ENCODE measurements around the gene SLC1A1.

The SLC1A1 gene

DNA sequence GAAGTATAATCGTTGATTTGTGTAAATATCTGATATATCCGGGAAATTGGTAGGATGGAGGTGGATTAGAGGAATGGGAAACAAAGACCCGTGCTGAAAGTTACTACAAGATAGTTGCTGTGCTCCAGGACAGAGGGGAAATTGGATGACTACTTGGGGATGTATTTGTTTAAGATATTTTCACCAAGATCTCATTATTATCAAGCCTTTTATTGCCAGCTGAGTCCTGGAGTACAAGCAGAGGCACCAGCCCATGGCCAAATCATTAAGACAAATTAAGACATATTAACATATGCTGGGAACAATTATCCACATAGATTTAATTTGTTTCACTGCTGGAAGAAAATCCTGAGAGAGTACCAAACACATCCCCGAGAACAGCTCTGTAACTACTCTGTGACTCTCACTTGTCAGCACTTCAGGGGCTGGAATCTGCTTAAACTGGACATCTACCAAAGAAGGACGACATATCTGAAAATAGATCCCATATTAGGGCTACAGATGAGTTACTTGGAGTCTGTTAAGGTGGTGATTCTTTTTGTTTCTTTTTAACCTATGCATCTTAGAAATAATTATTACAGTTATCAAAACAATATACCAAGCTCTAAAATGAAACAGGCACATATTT lies 68.2 kb downstream of the SLC1A1 start:
- H4K91ac ChIP-seq (ENCODE audit: low read length) = no peak overlapping the region
- H3K18ac ChIP-seq (ENCODE audit: low read depth in 1 of 2, low read length in 2 of 2) = no peak overlapping the region
- H3K27ac ChIP-seq (ENCODE audit: low read length, poor library complexity, severe bottlenecking) = no peak overlapping the region
- no peak overlapping the region for H2BK12ac ChIP-seq (ENCODE audit: low read length in 2 of 2)
- no peaks in the 10 kb centered on the region for H3K27me3 ChIP-seq (ENCODE audit: control insufficient read depth in 1 of 2, insufficient read depth in 1 of 2, low read length in 2 of 2)
- no peaks in the 10 kb centered on the region for H3K9me3 ChIP-seq (ENCODE audit: control insufficient read depth, low read length)
- no peak overlapping the region for H3K4me2 ChIP-seq (ENCODE audit: low read length, poor library complexity, severe bottlenecking)
- H3K4ac ChIP-seq (ENCODE audit: low read depth in 1 of 2, low read length in 2 of 2) = no peak overlapping the region
- no peak overlapping the region for H3K4me3 ChIP-seq (ENCODE audit: insufficient read depth in 1 of 2, low read depth in 1 of 2, low read length in 2 of 2)
- no peak overlapping the region for H2BK5ac ChIP-seq (ENCODE audit: low read depth, low read length, poor library complexity, severe bottlenecking)
- H3K14ac ChIP-seq (ENCODE audit: low read length in 2 of 2) = no peak overlapping the region
- H2BK120ac ChIP-seq (ENCODE audit: low read depth, low read length) = no peak overlapping the region
- no peak overlapping the region for H3K23ac ChIP-seq (ENCODE audit: low read length in 2 of 2)
- H2BK15ac ChIP-seq (ENCODE audit: low read depth, poor library complexity, severe bottlenecking) = no peak overlapping the region
- H3K4me1 ChIP-seq (ENCODE audit: control insufficient read depth, insufficient read depth, low read depth, low read length) = peaks cover 4% of the 10 kb centered on the region
- no peak overlapping the region for H4K8ac ChIP-seq (ENCODE audit: low read length)
- no peak overlapping the region for H2AK5ac ChIP-seq (ENCODE audit: low read length, severe bottlenecking)
- peaks cover 0 to 24% of the 10 kb centered on the region in 2 experiments for H3K36me3 ChIP-seq (ENCODE audit: control insufficient read depth in 1 of 2, insufficient read depth in 2 of 2, low read depth in 1 of 2, low read length in 2 of 2)
- 91% methylated on average over 4 of the region's 5 CpGs for whole genome bisulfite sequencing
- no peaks in the 10 kb centered on the region for H3K79me1 ChIP-seq (replicated peaks; ENCODE audit: low read length, poor library complexity, severe bottlenecking)
- H2AFZ ChIP-seq (ENCODE audit: low read depth, low read length) = no peak overlapping the region
- H3K9ac ChIP-seq (ENCODE audit: low read length) = no peak overlapping the region
- no peak for DNase-seq

DNA sequence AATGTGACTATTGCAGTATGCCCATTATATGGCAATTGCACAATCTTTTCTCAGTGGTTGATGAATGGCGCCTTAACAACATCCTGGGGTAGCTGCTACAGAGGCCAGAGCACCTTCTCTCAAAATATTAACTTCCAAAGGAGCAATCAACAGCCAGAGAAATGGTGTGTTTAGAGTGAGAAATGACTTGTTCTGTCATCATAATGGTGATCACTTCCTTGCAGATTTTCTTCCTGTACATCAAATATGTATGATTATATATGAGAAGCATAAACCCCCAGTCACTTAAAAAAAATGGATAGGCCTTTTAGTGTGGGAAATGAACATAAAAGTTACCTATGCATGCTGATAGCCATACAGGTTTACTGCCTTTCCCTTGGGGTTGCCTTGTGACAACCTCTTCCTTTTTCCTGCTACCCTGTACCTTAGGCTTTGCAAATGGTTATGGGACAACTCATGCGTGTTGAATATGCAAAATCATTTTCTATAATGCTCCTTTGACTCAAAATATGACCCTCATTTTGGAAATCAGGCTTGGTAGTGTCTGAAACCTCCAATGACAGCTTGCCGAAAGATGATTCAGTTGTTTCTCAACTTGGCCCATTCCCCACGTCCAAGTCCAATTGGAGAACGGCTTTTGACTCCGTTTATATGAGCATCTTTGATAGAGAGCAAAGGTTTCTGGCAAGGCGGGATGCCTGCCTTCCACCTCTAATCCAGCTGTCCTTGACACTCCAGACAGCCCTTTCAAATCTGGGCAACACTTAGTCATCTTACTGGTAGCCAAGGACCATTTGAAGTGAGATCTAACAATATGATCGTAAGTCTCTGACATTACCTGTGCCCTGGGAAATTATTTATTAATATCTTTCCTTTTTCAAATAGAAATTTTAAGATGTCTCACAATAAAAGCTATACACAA lies 69.3 kb downstream of the SLC1A1 start:
- H4K91ac ChIP-seq (ENCODE audit: low read length) = no peak overlapping the region
- no peak overlapping the region for H2BK5ac ChIP-seq (ENCODE audit: low read depth, low read length, poor library complexity, severe bottlenecking)
- no peak overlapping the region for H3K4ac ChIP-seq (ENCODE audit: low read depth in 1 of 2, low read length in 2 of 2)
- no peak overlapping the region for H3K9ac ChIP-seq (ENCODE audit: low read length)
- H3K4me2 ChIP-seq (ENCODE audit: low read length, poor library complexity, severe bottlenecking) = no peak overlapping the region
- H2BK15ac ChIP-seq (ENCODE audit: low read depth, poor library complexity, severe bottlenecking) = no peak overlapping the region
- no peak overlapping the region for H2BK120ac ChIP-seq (ENCODE audit: low read depth, low read length)
- no peak overlapping the region for H4K8ac ChIP-seq (ENCODE audit: low read length)
- H3K27me3 ChIP-seq (ENCODE audit: control insufficient read depth in 1 of 2, insufficient read depth in 1 of 2, low read length in 2 of 2) = no peaks in the 10 kb centered on the region
- 68% methylated on average over 6 of the region's 8 CpGs for WGBS
- H3K14ac ChIP-seq (ENCODE audit: low read length in 2 of 2) = no peak overlapping the region
- no peak overlapping the region for H3K4me3 ChIP-seq (ENCODE audit: insufficient read depth in 1 of 2, low read depth in 1 of 2, low read length in 2 of 2)
- H3K27ac ChIP-seq (ENCODE audit: low read length, poor library complexity, severe bottlenecking) = no peak overlapping the region
- H2AK5ac ChIP-seq (ENCODE audit: low read length, severe bottlenecking) = no peak overlapping the region
- no peak overlapping the region for H2AFZ ChIP-seq (ENCODE audit: low read depth, low read length)
- H3K36me3 ChIP-seq (ENCODE audit: control insufficient read depth in 1 of 2, insufficient read depth in 2 of 2, low read depth in 1 of 2, low read length in 2 of 2) = peaks cover 4 to 34% of the 10 kb centered on the region in 2 experiments
- no peak for DNase-seq
- H3K18ac ChIP-seq (ENCODE audit: low read depth in 1 of 2, low read length in 2 of 2) = no peak overlapping the region
- H3K4me1 ChIP-seq (ENCODE audit: control insufficient read depth, insufficient read depth, low read depth, low read length) = peaks cover 4% of the 10 kb centered on the region
- no peaks in the 10 kb centered on the region for H3K9me3 ChIP-seq (ENCODE audit: control insufficient read depth, low read length)
- no peaks in the 10 kb centered on the region for H3K79me1 ChIP-seq (replicated peaks; ENCODE audit: low read length, poor library complexity, severe bottlenecking)
- H3K23ac ChIP-seq (ENCODE audit: low read length in 2 of 2) = no peak overlapping the region
- H2BK12ac ChIP-seq (ENCODE audit: low read length in 2 of 2) = no peak overlapping the region

DNA sequence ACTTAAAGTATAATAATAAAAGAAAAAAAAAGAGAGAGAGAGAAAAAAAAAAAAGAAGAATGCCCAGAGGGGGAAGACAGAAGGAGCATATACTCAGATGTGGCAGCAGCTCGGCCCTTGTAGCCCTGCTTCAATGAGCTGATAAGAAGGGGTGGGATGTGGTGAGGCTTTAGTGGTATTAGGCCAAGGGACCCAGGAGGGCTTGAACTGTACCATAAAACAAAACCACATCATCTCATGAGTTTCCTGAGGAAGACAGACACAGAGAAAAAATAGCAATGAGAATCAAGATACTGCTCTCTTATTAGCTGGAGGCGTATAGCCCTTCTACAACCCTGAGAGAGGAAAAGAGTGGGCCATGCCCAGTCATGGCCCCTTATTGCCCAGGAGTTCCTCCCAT lies 72.8 kb downstream of the SLC1A1 start:
- H2AK5ac ChIP-seq (ENCODE audit: low read length, severe bottlenecking) = no peak overlapping the region

DNA sequence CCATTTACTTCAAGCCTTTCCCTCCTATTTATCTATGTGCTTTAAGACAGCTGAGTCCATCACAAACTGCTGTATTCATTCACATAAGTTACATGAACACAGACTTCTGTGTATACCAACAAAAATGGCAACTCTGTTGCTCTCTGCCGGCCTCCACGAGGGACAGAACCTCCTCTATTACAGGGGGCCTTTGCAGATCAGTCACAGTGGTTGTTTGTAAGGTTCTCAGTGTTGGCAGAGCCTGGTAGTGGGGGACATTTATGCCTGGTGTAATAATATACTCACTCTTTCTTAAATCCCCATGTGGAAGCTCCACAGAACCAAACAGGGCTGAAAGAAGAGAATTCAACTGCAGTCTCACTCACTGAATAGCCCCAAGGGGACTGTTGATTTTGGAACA lies 76.5 kb downstream of the SLC1A1 start:
- H2BK12ac ChIP-seq (ENCODE audit: low read length in 2 of 2) = no peak overlapping the region
- no peaks in the 10 kb centered on the region for H3K4me1 ChIP-seq (ENCODE audit: control insufficient read depth, insufficient read depth, low read depth, low read length)
- H3K4ac ChIP-seq (ENCODE audit: low read depth in 1 of 2, low read length in 2 of 2) = no peak overlapping the region
- H3K4me3 ChIP-seq (ENCODE audit: insufficient read depth in 1 of 2, low read depth in 1 of 2, low read length in 2 of 2) = no peak overlapping the region
- H3K4me2 ChIP-seq (ENCODE audit: low read length, poor library complexity, severe bottlenecking) = no peak overlapping the region
- H3K9ac ChIP-seq (ENCODE audit: low read length) = no peak overlapping the region
- no peak overlapping the region for H3K27ac ChIP-seq (ENCODE audit: low read length, poor library complexity, severe bottlenecking)
- peaks cover 8 to 75% of the 10 kb centered on the region in 2 experiments for H3K36me3 ChIP-seq (ENCODE audit: control insufficient read depth in 1 of 2, insufficient read depth in 2 of 2, low read depth in 1 of 2, low read length in 2 of 2)
- no peak overlapping the region for H2AK5ac ChIP-seq (ENCODE audit: low read length, severe bottlenecking)
- no peak overlapping the region for H2BK120ac ChIP-seq (ENCODE audit: low read depth, low read length)
- no peak overlapping the region for H4K8ac ChIP-seq (ENCODE audit: low read length)
- H3K23ac ChIP-seq (ENCODE audit: low read length in 2 of 2) = no peak overlapping the region
- H2AFZ ChIP-seq (ENCODE audit: low read depth, low read length) = no peak overlapping the region
- H3K9me3 ChIP-seq (ENCODE audit: control insufficient read depth, low read length) = no peaks in the 10 kb centered on the region
- no peak overlapping the region for H4K91ac ChIP-seq (ENCODE audit: low read length)
- H3K79me1 ChIP-seq (replicated peaks; ENCODE audit: low read length, poor library complexity, severe bottlenecking) = no peaks in the 10 kb centered on the region
- WGBS = no CpG with 5 or more reads among the region's 2 CpGs
- H3K27me3 ChIP-seq (ENCODE audit: control insufficient read depth in 1 of 2, insufficient read depth in 1 of 2, low read length in 2 of 2) = no peaks in the 10 kb centered on the region
- H3K14ac ChIP-seq (ENCODE audit: low read length in 2 of 2) = no peak overlapping the region
- no peak overlapping the region for H2BK15ac ChIP-seq (ENCODE audit: low read depth, poor library complexity, severe bottlenecking)
- H2BK5ac ChIP-seq (ENCODE audit: low read depth, low read length, poor library complexity, severe bottlenecking) = no peak overlapping the region
- no peak overlapping the region for H3K18ac ChIP-seq (ENCODE audit: low read depth in 1 of 2, low read length in 2 of 2)
- no peak for DNase-seq

More for the DNA sequence above, 72.8 kb downstream of the SLC1A1 start:
- no peak overlapping the region for H4K8ac ChIP-seq (ENCODE audit: low read length)
- H3K4me3 ChIP-seq (ENCODE audit: insufficient read depth in 1 of 2, low read depth in 1 of 2, low read length in 2 of 2) = no peak overlapping the region
- H3K23ac ChIP-seq (ENCODE audit: low read length in 2 of 2) = no peak overlapping the region
- 94% methylated on average over 2 of the region's 2 CpGs for WGBS
- H3K4ac ChIP-seq (ENCODE audit: low read depth in 1 of 2, low read length in 2 of 2) = no peak overlapping the region
- H2BK15ac ChIP-seq (ENCODE audit: low read depth, poor library complexity, severe bottlenecking) = no peak overlapping the region
- H3K27ac ChIP-seq (ENCODE audit: low read length, poor library complexity, severe bottlenecking) = no peak overlapping the region
- no peak overlapping the region for H2BK12ac ChIP-seq (ENCODE audit: low read length in 2 of 2)
- H3K79me1 ChIP-seq (replicated peaks; ENCODE audit: low read length, poor library complexity, severe bottlenecking) = no peaks in the 10 kb centered on the region
- no peak overlapping the region for H2AFZ ChIP-seq (ENCODE audit: low read depth, low read length)
- H2BK5ac ChIP-seq (ENCODE audit: low read depth, low read length, poor library complexity, severe bottlenecking) = no peak overlapping the region
- no peak overlapping the region for H3K4me2 ChIP-seq (ENCODE audit: low read length, poor library complexity, severe bottlenecking)
- no peak overlapping the region for H3K14ac ChIP-seq (ENCODE audit: low read length in 2 of 2)
- no peaks in the 10 kb centered on the region for H3K4me1 ChIP-seq (ENCODE audit: control insufficient read depth, insufficient read depth, low read depth, low read length)
- no peak for DNase-seq
- no peak overlapping the region for H3K9ac ChIP-seq (ENCODE audit: low read length)
- H3K9me3 ChIP-seq (ENCODE audit: control insufficient read depth, low read length) = no peaks in the 10 kb centered on the region
- H4K91ac ChIP-seq (ENCODE audit: low read length) = no peak overlapping the region
- H3K36me3 ChIP-seq (ENCODE audit: control insufficient read depth in 1 of 2, insufficient read depth in 2 of 2, low read depth in 1 of 2, low read length in 2 of 2) = peaks cover 6 to 60% of the 10 kb centered on the region in 2 experiments
- no peaks in the 10 kb centered on the region for H3K27me3 ChIP-seq (ENCODE audit: control insufficient read depth in 1 of 2, insufficient read depth in 1 of 2, low read length in 2 of 2)
- H3K18ac ChIP-seq (ENCODE audit: low read depth in 1 of 2, low read length in 2 of 2) = no peak overlapping the region
- no peak overlapping the region for H2BK120ac ChIP-seq (ENCODE audit: low read depth, low read length)

All from mesenchymal stem cell (in vitro differentiated cells and primary cell).